ENCODE measurements around the gene GNAI3. TPM values are rescaled to one million over a fixed set of nuclear protein-coding genes. Genes with fewer than 3 reads are reported as not detected.

Gene GNAI3
- total and polyA plus RNA-seq, 2 experiments from 2014 or later: 14.9 TPM

GRCh38 chr1:109541102-109541501 lies 7.3 kb upstream of the GNAI3 start:
- Histone ChIP-seq H3K9me3 (ENCODE audit: low read depth) (no peaks in the 10 kb centered on the region), H3K4me2 (ENCODE audit: unreplicated experiment) (no peak overlapping the region), H4K20me1 (ENCODE audit: insufficient read depth) (no peaks in the 10 kb centered on the region), H3K4me1 (ENCODE audit: insufficient read depth) (no peaks in the 10 kb centered on the region), H3F3A (ENCODE audit: insufficient read depth) (no peaks in the 10 kb centered on the region), H3K9ac (no peak overlapping the region), H3K27ac (no peak overlapping the region), H2AFZ (no peak overlapping the region), H3K27me3 (replicated peaks; ENCODE audit: insufficient read depth) (no peaks in the 10 kb centered on the region), H3K4me3 (no peak overlapping the region), H3K79me2 (ENCODE audit: insufficient read depth) (no peaks in the 10 kb centered on the region), H3K9me2 (ENCODE audit: insufficient read depth) (no peaks in the 10 kb centered on the region), H3K36me3 (ENCODE audit: low read depth) (no peaks in the 10 kb centered on the region)
- TF ChIP-seq EZH2phosphoT487 (IDR thresholded peaks at IDR 0.05; ENCODE audit: insufficient read depth, low read depth): no peak
- no peak for TF ChIP-seq EZH2 (IDR thresholded peaks at IDR 0.05; ENCODE audit: insufficient read depth, poor library complexity, severe bottlenecking)
- in situ Hi-C loops (cut with MboI): loop anchor here (10.0 kb wide), 2 partner anchors 184 to 444 kb away; partner anchors contain the start of gene AHCYL1
- WGBS, 2 experiments (ENCODE audit: low coverage in 1 of 2, low lambda C conversion rate in 2 of 2, missing lambda C conversion rate in 2 of 2): 7 to 16% methylated on average over 3 of the region's 3 CpGs
- DNase-seq: no peak

- Histone ChIP-seq H4K20me1 (ENCODE audit: insufficient read depth) (no peaks in the 10 kb centered on the region), H3K4me1 (ENCODE audit: insufficient read depth) (peaks cover 12% of the 10 kb centered on the region), H3K4me2 (ENCODE audit: unreplicated experiment) (no peak overlapping the region), H3K27me3 (replicated peaks; ENCODE audit: insufficient read depth) (no peaks in the 10 kb centered on the region), H3F3A (ENCODE audit: insufficient read depth) (peaks cover 10% of the 10 kb centered on the region), H3K27ac (no peak overlapping the region), H3K36me3 (ENCODE audit: low read depth) (no peaks in the 10 kb centered on the region), H3K4me3 (no peak overlapping the region), H3K9me2 (ENCODE audit: insufficient read depth) (no peaks in the 10 kb centered on the region), H2AFZ (no peak overlapping the region), H3K79me2 (ENCODE audit: insufficient read depth) (peaks cover 8% of the 10 kb centered on the region), H3K9me3 (ENCODE audit: low read depth) (no peaks in the 10 kb centered on the region), H3K9ac (no peak overlapping the region)
- in situ Hi-C loops (cut with MboI): loop anchor here (10.0 kb wide), 2 partner anchors 182 to 442 kb away; partner anchors contain the start of gene AHCYL1
- TF ChIP-seq EZH2phosphoT487 (IDR thresholded peaks at IDR 0.05; ENCODE audit: insufficient read depth, low read depth) (no peak), EZH2 (IDR thresholded peaks at IDR 0.05; ENCODE audit: insufficient read depth, poor library complexity, severe bottlenecking) (no peak)
- 71 to 74% methylated on average over 9 to 10 of the region's 10 CpGs for WGBS, 2 experiments (ENCODE audit: low coverage in 1 of 2, low lambda C conversion rate in 2 of 2, missing lambda C conversion rate in 2 of 2)
- no peak for DNase-seq
Observed at GRCh38 chr1:109542657-109543056, 5.8 kb upstream of the GNAI3 start.

GRCh38 chr1:109543283-109543987 lies 5.0 kb upstream of the GNAI3 start:
- in situ Hi-C loops (cut with MboI): loop anchor here (10.0 kb wide), 2 partner anchors 181 to 441 kb away; partner anchors contain the start of gene AHCYL1
- Histone ChIP-seq H3K4me2 (ENCODE audit: unreplicated experiment) (no peak overlapping the region), H3K27me3 (replicated peaks; ENCODE audit: insufficient read depth) (no peaks in the 10 kb centered on the region), H3K4me1 (ENCODE audit: insufficient read depth) (peaks cover 12% of the 10 kb centered on the region), H3K4me3 (no peak overlapping the region), H2AFZ (no peak overlapping the region), H4K20me1 (ENCODE audit: insufficient read depth) (no peaks in the 10 kb centered on the region), H3K9ac (no peak overlapping the region), H3F3A (ENCODE audit: insufficient read depth) (peaks cover 10% of the 10 kb centered on the region), H3K36me3 (ENCODE audit: low read depth) (no peaks in the 10 kb centered on the region), H3K27ac (no peak overlapping the region), H3K9me3 (ENCODE audit: low read depth) (no peaks in the 10 kb centered on the region), H3K9me2 (ENCODE audit: insufficient read depth) (no peaks in the 10 kb centered on the region), H3K79me2 (ENCODE audit: insufficient read depth) (peaks cover 15% of the 10 kb centered on the region)
- no peak for DNase-seq
- WGBS, 2 experiments (ENCODE audit: low coverage in 1 of 2, low lambda C conversion rate in 2 of 2, missing lambda C conversion rate in 2 of 2): 60 to 70% methylated on average over 15 to 24 of the region's 24 CpGs
- TF ChIP-seq EZH2phosphoT487 (IDR thresholded peaks at IDR 0.05; ENCODE audit: insufficient read depth, low read depth): no peak
- no peak for TF ChIP-seq EZH2 (IDR thresholded peaks at IDR 0.05; ENCODE audit: insufficient read depth, poor library complexity, severe bottlenecking)

GRCh38 chr1:109543988-109544735 lies 4.3 kb upstream of the GNAI3 start:
- Histone ChIP-seq H3K9me2 (ENCODE audit: insufficient read depth) (no peaks in the 10 kb centered on the region), H3K9me3 (ENCODE audit: low read depth) (no peaks in the 10 kb centered on the region), H3K27me3 (replicated peaks; ENCODE audit: insufficient read depth) (no peaks in the 10 kb centered on the region), H3K36me3 (ENCODE audit: low read depth) (no peaks in the 10 kb centered on the region), H3K27ac (no peak overlapping the region), H3K4me3 (no peak overlapping the region), H2AFZ (no peak overlapping the region), H3K4me1 (ENCODE audit: insufficient read depth) (peaks cover 12% of the 10 kb centered on the region), H3K79me2 (ENCODE audit: insufficient read depth) (peaks cover 22% of the 10 kb centered on the region), H3F3A (ENCODE audit: insufficient read depth) (peaks cover 12% of the 10 kb centered on the region), H4K20me1 (ENCODE audit: insufficient read depth) (no peaks in the 10 kb centered on the region), H3K4me2 (ENCODE audit: unreplicated experiment) (no peak overlapping the region), H3K9ac (no peak overlapping the region)
- in situ Hi-C loops (cut with MboI): loop anchor here (10.0 kb wide), 2 partner anchors 181 to 441 kb away; partner anchors contain the start of gene AHCYL1
- DNase-seq: no peak
- WGBS, 2 experiments (ENCODE audit: low coverage in 1 of 2, low lambda C conversion rate in 2 of 2, missing lambda C conversion rate in 2 of 2): 60% methylated on average over 14 of the region's 14 CpGs
- TF ChIP-seq EZH2phosphoT487 (IDR thresholded peaks at IDR 0.05; ENCODE audit: insufficient read depth, low read depth) (no peak), EZH2 (IDR thresholded peaks at IDR 0.05; ENCODE audit: insufficient read depth, poor library complexity, severe bottlenecking) (no peak)

Measured in GM23248 (cell line).